Fibroblast of mammary gland (primary cell): ENCODE measurements around the gene MAPRE2.
A peak's percentile ranks its signal among the peaks of the same experiment; 100 is the strongest.

Experiments
- DNase-seq: peaks from one replicate; pipeline ENCODE4 v3.0.0-alpha.2; 2010; ENCODE audit warnings: low read depth
- H3K4me3 ChIP-seq: 2 replicates; pipeline ENCODE4 v1.5.1; 2011; ENCODE audit warnings: low read depth, mild to moderate bottlenecking, low read length, moderate library complexity; ENCODE audit not compliant: control insufficient read depth
- TF ChIP-seq, protein P1 (sequence below): conservative IDR thresholded peaks from 2 replicates; pipeline ENCODE4 v1.5.1; 2011; ENCODE audit warnings: low read depth, low read length, inconsistent platforms; ENCODE audit not compliant: control insufficient read depth, insufficient read depth

The MAPRE2 gene

DNA sequence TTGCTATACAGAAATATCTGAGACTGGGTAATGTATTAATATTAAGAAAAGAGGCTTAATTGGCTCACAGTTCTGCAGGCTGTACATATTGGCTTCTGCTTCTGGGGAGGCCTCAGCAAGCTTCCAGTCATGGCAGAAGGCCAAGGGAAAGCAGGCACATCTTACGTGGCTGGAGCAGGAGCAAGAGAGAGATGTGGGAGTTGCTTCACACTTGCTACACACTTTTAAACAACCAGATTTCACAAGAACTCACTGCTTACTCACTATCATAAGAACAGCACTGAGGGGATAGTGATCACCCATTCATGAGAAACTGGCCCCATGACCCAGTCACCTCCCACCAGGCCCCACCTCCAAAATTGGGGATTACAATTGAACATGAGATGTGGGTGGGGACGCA is 50.6 kb downstream of the MAPRE2 start:
- DNase-seq = peak; percentile 51
- no peak overlapping the region for H3K4me3 ChIP-seq
- TF ChIP-seq, protein P1, sequence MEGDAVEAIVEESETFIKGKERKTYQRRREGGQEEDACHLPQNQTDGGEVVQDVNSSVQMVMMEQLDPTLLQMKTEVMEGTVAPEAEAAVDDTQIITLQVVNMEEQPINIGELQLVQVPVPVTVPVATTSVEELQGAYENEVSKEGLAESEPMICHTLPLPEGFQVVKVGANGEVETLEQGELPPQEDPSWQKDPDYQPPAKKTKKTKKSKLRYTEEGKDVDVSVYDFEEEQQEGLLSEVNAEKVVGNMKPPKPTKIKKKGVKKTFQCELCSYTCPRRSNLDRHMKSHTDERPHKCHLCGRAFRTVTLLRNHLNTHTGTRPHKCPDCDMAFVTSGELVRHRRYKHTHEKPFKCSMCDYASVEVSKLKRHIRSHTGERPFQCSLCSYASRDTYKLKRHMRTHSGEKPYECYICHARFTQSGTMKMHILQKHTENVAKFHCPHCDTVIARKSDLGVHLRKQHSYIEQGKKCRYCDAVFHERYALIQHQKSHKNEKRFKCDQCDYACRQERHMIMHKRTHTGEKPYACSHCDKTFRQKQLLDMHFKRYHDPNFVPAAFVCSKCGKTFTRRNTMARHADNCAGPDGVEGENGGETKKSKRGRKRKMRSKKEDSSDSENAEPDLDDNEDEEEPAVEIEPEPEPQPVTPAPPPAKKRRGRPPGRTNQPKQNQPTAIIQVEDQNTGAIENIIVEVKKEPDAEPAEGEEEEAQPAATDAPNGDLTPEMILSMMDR = no peak

DNA sequence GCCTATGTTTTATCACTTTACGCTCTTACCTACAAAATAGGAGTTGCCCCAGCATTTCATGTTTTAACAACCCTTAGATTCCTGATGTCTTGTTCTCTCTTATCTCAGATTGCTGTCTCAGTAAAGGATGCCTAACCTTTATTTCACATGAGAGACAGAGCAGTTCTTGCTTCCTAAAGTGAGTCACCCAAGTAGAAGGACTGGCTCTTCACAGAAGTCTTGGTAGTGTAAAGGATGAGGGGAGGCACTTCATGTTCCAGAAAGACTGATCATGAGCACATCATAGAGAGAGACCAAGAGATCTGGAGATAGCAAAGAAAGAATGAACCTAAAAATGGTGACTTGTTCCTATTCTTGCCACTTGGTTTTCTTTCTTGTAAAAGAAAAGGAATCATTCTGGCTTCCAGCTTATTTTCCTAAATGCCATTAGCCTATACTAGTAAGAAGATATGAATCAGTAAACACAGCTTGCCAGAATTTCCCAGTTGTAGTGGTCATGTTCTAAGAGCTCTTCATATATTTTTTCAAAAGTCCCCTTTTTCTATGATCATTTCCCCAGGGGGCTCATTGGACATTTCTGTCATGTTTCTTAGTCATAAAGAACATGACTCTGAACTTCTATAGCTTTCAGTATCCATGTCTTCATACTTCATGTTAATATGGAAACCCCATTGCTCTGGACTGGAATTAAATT is 54.9 kb downstream of the MAPRE2 start:
- no peak overlapping the region for H3K4me3 ChIP-seq
- peak; percentile 23 for DNase-seq
- TF ChIP-seq, protein P1 = no peak

DNA sequence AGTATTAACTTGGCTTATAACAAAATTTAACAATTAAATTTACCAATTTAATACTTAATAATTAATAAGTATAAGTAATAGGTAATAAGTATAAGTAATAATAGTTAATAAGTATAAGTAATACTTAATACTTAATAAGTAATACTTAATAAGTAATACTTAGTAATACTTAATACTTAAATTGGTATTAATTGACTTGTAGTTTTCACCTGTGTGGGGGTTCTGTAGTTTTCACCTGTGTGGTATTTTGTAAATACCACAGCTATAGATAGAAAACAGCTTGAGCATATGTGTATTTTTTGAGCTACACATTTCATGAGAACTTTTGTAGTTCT is 55.4 kb downstream of the MAPRE2 start:
- TF ChIP-seq, protein P1 = no peak
- no peak for DNase-seq

DNA sequence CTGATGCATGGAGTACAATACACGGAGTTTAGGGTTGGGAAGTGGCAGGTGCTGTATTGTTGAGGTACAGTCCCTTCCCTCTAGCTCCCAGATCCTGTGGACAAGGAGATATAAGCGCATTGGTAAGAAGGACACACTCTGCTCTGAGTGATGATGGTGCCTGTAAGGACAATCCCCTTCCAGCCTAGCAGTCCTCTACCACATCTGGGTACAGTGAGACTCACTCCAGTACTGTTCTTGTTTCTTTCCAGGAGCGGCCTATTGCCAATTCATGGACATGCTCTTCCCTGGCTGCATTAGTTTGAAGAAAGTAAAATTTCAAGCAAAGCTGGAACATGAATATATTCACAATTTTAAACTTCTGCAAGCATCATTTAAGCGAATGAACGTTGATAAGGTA is 56.0 kb downstream of the MAPRE2 start:
- TF ChIP-seq, protein P1 = no peak
- no peak for DNase-seq
- no peak overlapping the region for H3K4me3 ChIP-seq

More for the DNA sequence above, 55.4 kb downstream of the MAPRE2 start:
- no peak overlapping the region for H3K4me3 ChIP-seq

DNA sequence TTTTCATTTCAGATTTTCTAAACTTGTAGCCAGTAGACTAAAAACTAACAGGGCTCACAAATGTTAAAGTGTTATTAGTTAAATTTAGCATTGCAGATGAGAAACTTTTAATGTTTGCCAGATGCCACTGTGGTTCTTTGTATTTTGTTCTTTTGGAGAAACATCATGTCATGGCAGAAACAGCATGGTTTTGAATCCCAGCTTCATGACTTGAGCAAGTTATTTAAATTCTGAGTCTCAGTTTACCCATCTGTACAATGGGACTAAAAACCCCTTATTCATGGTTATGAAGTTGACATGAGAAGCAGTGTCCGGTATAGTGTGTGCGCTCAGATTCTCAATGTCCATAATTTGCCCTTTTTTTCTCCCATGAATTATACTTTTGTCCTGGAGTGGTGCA is 56.5 kb downstream of the MAPRE2 start:
- no peak overlapping the region for H3K4me3 ChIP-seq
- TF ChIP-seq, protein P1 = no peak
- no peak for DNase-seq

DNA sequence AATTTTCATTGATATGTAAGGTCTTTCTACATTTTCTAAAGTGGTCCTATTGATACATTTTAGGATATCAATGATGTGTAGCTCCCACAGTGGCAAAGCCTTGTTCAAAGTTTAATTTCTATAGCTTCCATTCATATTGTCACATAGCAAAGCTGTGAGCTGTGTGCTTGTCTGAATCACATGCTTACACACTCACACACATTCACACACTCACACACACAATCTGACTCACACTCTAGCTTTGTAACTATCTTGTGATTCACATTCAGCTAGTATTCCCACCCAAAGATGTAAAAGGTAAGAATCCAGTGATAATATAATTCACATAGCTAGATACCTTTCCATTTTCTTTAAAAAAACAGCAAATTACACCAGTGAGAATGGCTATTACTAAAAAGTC is 58.7 kb downstream of the MAPRE2 start:
- TF ChIP-seq, protein P1 = no peak
- no peak overlapping the region for H3K4me3 ChIP-seq
- peak; percentile 61 for DNase-seq
